Endothelial cell of umbilical vein (primary cell): ENCODE measurements around the gene ATP10A. TPM values are rescaled to one million over a fixed set of nuclear protein-coding genes. Genes with fewer than 3 reads are reported as not detected.

Experiments
- BruUV-seq: library from RNA; stranded (reverse); fragments of 400-500 nt; replicated peaks from 2 replicates; lab custom pipeline; 2021; lab: Mats Ljungman, UMichigan
- CTCF ChIA-PET: fragments of 300-600, 350-600 bp; sonication (Branson Sonifier 250); formaldehyde crosslinking; loops from one replicate; lab custom pipeline; 2021; ENCODE audit warnings: antibody characterized with exemption, inconsistent platforms; lab: Charles Lee
- POLR2A ChIA-PET: fragments of 300-600, 350-600 bp; sonication (Branson Sonifier 250); formaldehyde crosslinking; loops from one replicate; lab custom pipeline; 2021; ENCODE audit warnings: antibody characterized with exemption, inconsistent platforms; lab: Charles Lee
- DNase-seq: peaks from one replicate; pipeline ENCODE4 v3.0.0-alpha.2; 2011; ENCODE audit warnings: low read depth, low spot score
- FAIRE-seq: peaks from 2 replicates; lab custom pipeline; 2011; peaks lifted over from hg19 to GRCh38; lab: Jason Lieb, UNC
- H2AFZ ChIP-seq: 2 replicates; pipeline ENCODE4 v1.6.0; 2012; ENCODE audit warnings: low read depth, low read length, control low read depth, inconsistent platforms
- H3K27ac ChIP-seq: 2 replicates; pipeline ENCODE4 v1.5.1; 2011; ENCODE audit warnings: low read depth, mild to moderate bottlenecking, control low read depth, low read length, moderate library complexity; ENCODE audit not compliant: insufficient read depth
- H3K27me3 ChIP-seq, 2 experiments: 2 replicates each; pipeline versions ENCODE4 v1.6.0 to v1.6.1; 2011; ENCODE audit warnings: low read length in 2 of 2, mixed read lengths in 1 of 2; ENCODE audit not compliant: control insufficient read depth in 2 of 2, insufficient read depth in 2 of 2
- H3K36me3 ChIP-seq, 2 experiments: 2 replicates in 1 of 2; 3 replicates in 1 of 2; pipeline ENCODE4 v1.5.1; 2011; ENCODE audit warnings: low read length in 2 of 2, mild to moderate bottlenecking in 1 of 2, moderate library complexity in 1 of 2; ENCODE audit not compliant: control insufficient read depth in 2 of 2, insufficient read depth in 2 of 2; ENCODE audit errors: extremely low read depth in 1 of 2
- H3K4me1 ChIP-seq: 3 replicates; pipeline ENCODE4 v1.5.1; 2011; ENCODE audit warnings: mild to moderate bottlenecking, low read length; ENCODE audit not compliant: control insufficient read depth, insufficient read depth; ENCODE audit errors: extremely low read depth
- H3K4me2 ChIP-seq: 2 replicates; pipeline ENCODE4 v1.6.1; 2011; ENCODE audit warnings: low read length, control low read depth, mixed read lengths; ENCODE audit not compliant: insufficient read depth
- H3K4me3 ChIP-seq, 3 experiments: fragments of 200-600 bp in 1 of 3; sonication (generic), shearing (Covaris generic) in 1 of 3; replicated peaks in 1 of 3; 2 replicates each; pipeline ENCODE4 v1.5.1; 2011 to 2016; ENCODE audit warnings: control low read depth in 3 of 3, low read length in 3 of 3, mild to moderate bottlenecking in 2 of 3, inconsistent platforms in 1 of 3, low read depth in 1 of 3, moderate library complexity in 1 of 3; ENCODE audit not compliant: insufficient read depth in 1 of 3
- H3K79me2 ChIP-seq: 2 replicates; pipeline ENCODE4 v1.6.0; 2012; ENCODE audit warnings: low read length, inconsistent platforms; ENCODE audit not compliant: control insufficient read depth, insufficient read depth
- H3K9ac ChIP-seq: replicated peaks from 2 replicates; pipeline ENCODE3; 2011; ENCODE audit warnings: low read length, control low read depth; ENCODE audit not compliant: insufficient read depth; ENCODE audit errors: extremely low read depth
- H3K9me1 ChIP-seq: replicated peaks from 3 replicates; pipeline ENCODE4 v1.6.0; 2011; ENCODE audit warnings: mild to moderate bottlenecking, low read length; ENCODE audit not compliant: control insufficient read depth, insufficient read depth; ENCODE audit errors: extremely low read depth
- H3K9me3 ChIP-seq: replicated peaks from 2 replicates; pipeline ENCODE4 v1.5.1; 2012; ENCODE audit warnings: low read length, inconsistent platforms; ENCODE audit not compliant: control insufficient read depth, insufficient read depth
- H4K20me1 ChIP-seq: replicated peaks from 2 replicates; pipeline ENCODE3; 2011; ENCODE audit warnings: mild to moderate bottlenecking, low read length; ENCODE audit not compliant: control insufficient read depth, insufficient read depth; ENCODE audit errors: extremely low read depth
- EZH2 ChIP-seq: IDR thresholded peaks from 2 replicates; pipeline ENCODE4 v1.6.1; 2012; ENCODE audit warnings: borderline replicate concordance, low read depth, mild to moderate bottlenecking, moderate library complexity, low read length, inconsistent platforms; ENCODE audit not compliant: severe bottlenecking
- FOS ChIP-seq: IDR thresholded peaks from 2 replicates; pipeline ENCODE4 v1.6.1; 2011; ENCODE audit warnings: mild to moderate bottlenecking, low read length, moderate library complexity, borderline replicate concordance; ENCODE audit not compliant: insufficient read depth
- GATA2 ChIP-seq: IDR thresholded peaks from 2 replicates; pipeline ENCODE4 v1.7.0; 2011; ENCODE audit warnings: low read depth, mild to moderate bottlenecking, moderate library complexity, mixed read lengths, low read length; ENCODE audit not compliant: insufficient read length, insufficient read depth
- JUN ChIP-seq: IDR thresholded peaks from 2 replicates; pipeline ENCODE4 v1.6.1; 2011; ENCODE audit warnings: borderline replicate concordance, low read depth; ENCODE audit not compliant: insufficient read length, insufficient read depth
- MYC ChIP-seq: IDR thresholded peaks from one replicate; pipeline ENCODE4 v1.6.1; 2011; ENCODE audit warnings: mild to moderate bottlenecking, low read depth, low read length
- POLR2A ChIP-seq: IDR thresholded peaks from 2 replicates; pipeline ENCODE4 v1.6.1; 2012; ENCODE audit warnings: low read depth, mild to moderate bottlenecking, control low read depth, low read length
- POLR2AphosphoS5 ChIP-seq: IDR thresholded peaks from 2 replicates; pipeline ENCODE4 v1.6.1; 2012; ENCODE audit warnings: low read depth, mild to moderate bottlenecking, control low read depth, low read length, moderate library complexity; ENCODE audit not compliant: insufficient read depth
- dilution Hi-C: fragments of 300-500 bp; cut with MboI; formaldehyde crosslinking; loops from one replicate; pipeline ENCODE4 v1.15.0; 2019; ENCODE audit warnings: low sequenced_read_pairs; ENCODE audit not compliant: extremely low pct_ligation_motif_present
- intact Hi-C: fragments of 100-400 bp; cut with micrococcal nuclease; formaldehyde crosslinking; loops from one replicate; pipeline ENCODE4 v1.10.0; 2022
- polyA plus RNA-seq, 4 experiments: library from polyadenylated mRNA; depleted of rRNA in 3 of 4; stranded (reverse) in 3 of 4; unstranded in 1 of 4; fragments of >200 nt; gene quantifications; 2 replicates each; pipeline versions ENCODE4 v1.2.1 to v1.2.3, GENCODE V29; 2011 to 2012; ENCODE audit warnings: missing spikeins in 1 of 4
- total RNA-seq: library from RNA; stranded (reverse); gene quantifications from 2 replicates; pipeline ENCODE4 v1.2.3, GENCODE V29; 2021
- TF ChIP-seq, protein P1 (sequence below), 2 donors: IDR thresholded peaks; 1 replicate in 1 of 2; 2 replicates in 1 of 2; pipeline ENCODE4 v1.5.1; 2011; ENCODE audit warnings: low read length in 2 of 2, mild to moderate bottlenecking in 2 of 2, moderate library complexity in 2 of 2, control low read depth in 1 of 2, inconsistent platforms in 1 of 2, low read depth in 1 of 2; ENCODE audit not compliant: insufficient read depth in 1 of 2; ENCODE audit errors: extremely low read depth in 1 of 2
- TF ChIP-seq, protein P2 (sequence below): IDR thresholded peaks from 2 replicates; pipeline ENCODE4 v1.6.1; 2011; ENCODE audit not compliant: insufficient read depth, insufficient read length

Gene ATP10A
- total and polyA plus RNA-seq, 2 donors (not counting 3 experiments of a cell fraction or from before 2014, with no cell fraction given), result not detected

DNA sequence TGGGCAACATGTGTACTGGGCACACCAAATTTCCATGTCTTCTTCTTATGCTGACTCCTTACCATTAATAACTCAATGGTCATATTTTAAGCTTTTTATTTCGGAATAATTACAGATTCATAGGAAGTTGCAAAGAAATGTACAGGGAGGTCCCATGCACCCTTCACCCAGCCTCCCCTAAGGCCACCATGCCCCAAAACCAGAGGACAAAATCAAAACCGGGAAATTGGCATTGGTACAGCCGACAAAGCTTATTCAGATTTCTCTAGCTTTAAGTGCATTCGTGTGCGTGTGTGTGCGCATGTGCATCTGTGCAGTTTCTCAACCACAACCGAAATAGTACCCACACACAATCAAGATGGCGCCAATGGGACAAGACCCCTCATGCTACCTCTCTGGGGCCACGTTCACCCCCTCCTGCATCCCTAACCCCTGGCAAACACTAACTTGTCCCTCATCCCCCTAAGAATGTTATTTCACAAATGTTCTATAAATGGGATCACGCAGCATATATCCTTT is 23.4 kb downstream of the ATP10A start:
- Histone ChIP-seq H3K27me3 (no peaks in the 10 kb centered on the region), H3K4me2 (no peak overlapping the region), H3K9ac (no peak overlapping the region), H4K20me1 (no peaks in the 10 kb centered on the region), H3K9me1 (no peaks in the 10 kb centered on the region), H3K36me3 (no peaks in the 10 kb centered on the region), H3K4me1 (no peaks in the 10 kb centered on the region), H3K9me3 (no peaks in the 10 kb centered on the region), H3K79me2 (no peaks in the 10 kb centered on the region), H2AFZ (no peak overlapping the region), H3K27ac (no peak overlapping the region), H3K4me3 (no peak overlapping the region)
- dilution Hi-C loops, result no loop called here
- no TSS peak for BruUV-seq
- intact Hi-C loops, result no loop called here
- no peak for FAIRE-seq
- ChIA-PET CTCF (no interaction called here), POLR2A (no interaction called here)
- TF ChIP-seq, protein P1, sequence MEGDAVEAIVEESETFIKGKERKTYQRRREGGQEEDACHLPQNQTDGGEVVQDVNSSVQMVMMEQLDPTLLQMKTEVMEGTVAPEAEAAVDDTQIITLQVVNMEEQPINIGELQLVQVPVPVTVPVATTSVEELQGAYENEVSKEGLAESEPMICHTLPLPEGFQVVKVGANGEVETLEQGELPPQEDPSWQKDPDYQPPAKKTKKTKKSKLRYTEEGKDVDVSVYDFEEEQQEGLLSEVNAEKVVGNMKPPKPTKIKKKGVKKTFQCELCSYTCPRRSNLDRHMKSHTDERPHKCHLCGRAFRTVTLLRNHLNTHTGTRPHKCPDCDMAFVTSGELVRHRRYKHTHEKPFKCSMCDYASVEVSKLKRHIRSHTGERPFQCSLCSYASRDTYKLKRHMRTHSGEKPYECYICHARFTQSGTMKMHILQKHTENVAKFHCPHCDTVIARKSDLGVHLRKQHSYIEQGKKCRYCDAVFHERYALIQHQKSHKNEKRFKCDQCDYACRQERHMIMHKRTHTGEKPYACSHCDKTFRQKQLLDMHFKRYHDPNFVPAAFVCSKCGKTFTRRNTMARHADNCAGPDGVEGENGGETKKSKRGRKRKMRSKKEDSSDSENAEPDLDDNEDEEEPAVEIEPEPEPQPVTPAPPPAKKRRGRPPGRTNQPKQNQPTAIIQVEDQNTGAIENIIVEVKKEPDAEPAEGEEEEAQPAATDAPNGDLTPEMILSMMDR (IDR thresholded peaks at IDR 0.05; ENCODE audit: extremely low read depth in 1 of 2, insufficient read depth in 1 of 2, low read depth in 1 of 2, low read length in 2 of 2), result no peak
- TF ChIP-seq POLR2A, result no peak
- no peak for TF ChIP-seq POLR2AphosphoS5
- no peak for TF ChIP-seq MYC
- no peak for TF ChIP-seq FOS
- no peak for TF ChIP-seq GATA2
- TF ChIP-seq, protein P2, sequence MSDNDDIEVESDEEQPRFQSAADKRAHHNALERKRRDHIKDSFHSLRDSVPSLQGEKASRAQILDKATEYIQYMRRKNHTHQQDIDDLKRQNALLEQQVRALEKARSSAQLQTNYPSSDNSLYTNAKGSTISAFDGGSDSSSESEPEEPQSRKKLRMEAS, result no peak
- no peak for TF ChIP-seq JUN
- no peak for TF ChIP-seq EZH2
- DNase-seq, result no peak
